ENCODE data around the gene SKAP2. TPM values are rescaled to one million over a fixed set of nuclear protein-coding genes. Genes with fewer than 3 reads are reported as not detected.
"Not testable (repeated sequence)": the region's sequence is repeated elsewhere in the genome, so short reads cannot be mapped to it uniquely, and the experiment has no call there.

Gene SKAP2
- total RNA-seq, 2 experiments from 2014 or later, result 9.1 to 10.2 TPM

- no peak overlapping the region for H3K4me3 Mint-ChIP-seq
- no peak overlapping the region for H3K27ac Mint-ChIP-seq
- DNase-seq, result no peak
- H3K9me3 Mint-ChIP-seq, result peaks cover 3% of the 10 kb centered on the region
- H3K4me1 Mint-ChIP-seq, result no peaks in the 10 kb centered on the region
- peaks cover 6% of the 10 kb centered on the region for H3K36me3 Mint-ChIP-seq
- H3K27me3 Mint-ChIP-seq, result no peaks in the 10 kb centered on the region
Observed at GRCh38 chr7:26841003-26841739, 23.2 kb downstream of the SKAP2 start.

GRCh38 chr7:26836793-26837192 lies 27.6 kb downstream of the SKAP2 start:
- H3K4me1 Mint-ChIP-seq, H3K27me3 Mint-ChIP-seq, H3K4me3 Mint-ChIP-seq, H3K27ac Mint-ChIP-seq, DNase-seq: not testable (repeated sequence)
- Mint-ChIP-seq H3K36me3 (peaks cover 16% of the 10 kb centered on the region), H3K9me3 (peaks cover 12% of the 10 kb centered on the region)

GRCh38 chr7:26815426-26815825 lies 49.0 kb downstream of the SKAP2 start:
- H3K27me3 Mint-ChIP-seq, result peaks cover 3% of the 10 kb centered on the region
- no peak overlapping the region for H3K27ac Mint-ChIP-seq
- H3K4me1 Mint-ChIP-seq, result peaks cover 2% of the 10 kb centered on the region
- DNase-seq, result no peak
- no peaks in the 10 kb centered on the region for H3K9me3 Mint-ChIP-seq
- no peak overlapping the region for H3K4me3 Mint-ChIP-seq
- no peaks in the 10 kb centered on the region for H3K36me3 Mint-ChIP-seq

GRCh38 chr7:26813432-26813831 lies 51.0 kb downstream of the SKAP2 start:
- H3K4me3 Mint-ChIP-seq, result no peak overlapping the region
- H3K27ac Mint-ChIP-seq, result no peak overlapping the region
- peaks cover 2% of the 10 kb centered on the region for H3K4me1 Mint-ChIP-seq
- peaks cover 3% of the 10 kb centered on the region for H3K27me3 Mint-ChIP-seq
- no peaks in the 10 kb centered on the region for H3K9me3 Mint-ChIP-seq
- H3K36me3 Mint-ChIP-seq, result no peaks in the 10 kb centered on the region
- no peak for DNase-seq

GRCh38 chr7:26794541-26794940 lies 69.8 kb downstream of the SKAP2 start:
- H3K4me1 Mint-ChIP-seq, result no peaks in the 10 kb centered on the region
- H3K4me3 Mint-ChIP-seq, result no peak overlapping the region
- no peaks in the 10 kb centered on the region for H3K27me3 Mint-ChIP-seq
- peaks cover 4% of the 10 kb centered on the region for H3K36me3 Mint-ChIP-seq
- H3K9me3 Mint-ChIP-seq, result no peaks in the 10 kb centered on the region
- no peak overlapping the region for H3K27ac Mint-ChIP-seq
- no peak for DNase-seq

GRCh38 chr7:26792576-26792975 lies 71.8 kb downstream of the SKAP2 start:
- H3K4me1 Mint-ChIP-seq, result no peaks in the 10 kb centered on the region

GRCh38 chr7:26792006-26792405 lies 72.4 kb downstream of the SKAP2 start:
- no peaks in the 10 kb centered on the region for H3K9me3 Mint-ChIP-seq
- H3K27me3 Mint-ChIP-seq, result no peaks in the 10 kb centered on the region
- no peak overlapping the region for H3K27ac Mint-ChIP-seq
- no peak overlapping the region for H3K4me3 Mint-ChIP-seq
- no peaks in the 10 kb centered on the region for H3K4me1 Mint-ChIP-seq
- no peak for DNase-seq
- peaks cover 2% of the 10 kb centered on the region for H3K36me3 Mint-ChIP-seq

More at GRCh38 chr7:26792576-26792975, 71.8 kb downstream of the SKAP2 start:
- H3K36me3 Mint-ChIP-seq, result peaks cover 2% of the 10 kb centered on the region
- H3K27ac Mint-ChIP-seq, result no peak overlapping the region
- H3K4me3 Mint-ChIP-seq, result no peak overlapping the region
- DNase-seq, result no peak
- H3K9me3 Mint-ChIP-seq, result no peaks in the 10 kb centered on the region
- no peaks in the 10 kb centered on the region for H3K27me3 Mint-ChIP-seq

GRCh38 chr7:26789481-26790184 lies 74.8 kb downstream of the SKAP2 start:
- Mint-ChIP-seq H3K4me1 (no peaks in the 10 kb centered on the region), H3K4me3 (no peak overlapping the region), H3K9me3 (no peaks in the 10 kb centered on the region), H3K27ac (no peak overlapping the region), H3K36me3 (no peaks in the 10 kb centered on the region), H3K27me3 (no peaks in the 10 kb centered on the region)
- no peak for DNase-seq

GRCh38 chr7:26787701-26788100 lies 76.7 kb downstream of the SKAP2 start:
- no peak for DNase-seq
- H3K27ac Mint-ChIP-seq, result no peak overlapping the region
- no peaks in the 10 kb centered on the region for H3K4me1 Mint-ChIP-seq
- no peaks in the 10 kb centered on the region for H3K9me3 Mint-ChIP-seq
- H3K36me3 Mint-ChIP-seq, result no peaks in the 10 kb centered on the region
- H3K27me3 Mint-ChIP-seq, result no peaks in the 10 kb centered on the region
- H3K4me3 Mint-ChIP-seq, result no peak overlapping the region

- no peak overlapping the region for H3K27ac Mint-ChIP-seq
- H3K4me1 Mint-ChIP-seq, result no peaks in the 10 kb centered on the region
- H3K36me3 Mint-ChIP-seq, result no peaks in the 10 kb centered on the region
- no peak overlapping the region for H3K4me3 Mint-ChIP-seq
- DNase-seq, result no peak
- no peaks in the 10 kb centered on the region for H3K27me3 Mint-ChIP-seq
- no peaks in the 10 kb centered on the region for H3K9me3 Mint-ChIP-seq
Observed at GRCh38 chr7:26784118-26784517, 80.3 kb downstream of the SKAP2 start.

- no peaks in the 10 kb centered on the region for H3K9me3 Mint-ChIP-seq
- no peaks in the 10 kb centered on the region for H3K4me1 Mint-ChIP-seq
- no peaks in the 10 kb centered on the region for H3K36me3 Mint-ChIP-seq
- H3K27me3 Mint-ChIP-seq, result no peaks in the 10 kb centered on the region
- H3K27ac Mint-ChIP-seq, result no peak overlapping the region
- no peak overlapping the region for H3K4me3 Mint-ChIP-seq
- DNase-seq, result no peak
Observed at GRCh38 chr7:26782501-26782900, 81.9 kb downstream of the SKAP2 start.

GRCh38 chr7:26779978-26780595 lies 84.3 kb downstream of the SKAP2 start:
- Mint-ChIP-seq H3K36me3 (no peaks in the 10 kb centered on the region), H3K4me3 (no peak overlapping the region), H3K9me3 (no peaks in the 10 kb centered on the region), H3K4me1 (no peaks in the 10 kb centered on the region), H3K27me3 (no peaks in the 10 kb centered on the region), H3K27ac (no peak overlapping the region)
- DNase-seq, result no peak

GRCh38 chr7:26777385-26777784 lies 87.0 kb downstream of the SKAP2 start:
- Mint-ChIP-seq H3K4me3 (no peak overlapping the region), H3K27ac (no peak overlapping the region), H3K27me3 (no peaks in the 10 kb centered on the region), H3K36me3 (no peaks in the 10 kb centered on the region), H3K4me1 (no peaks in the 10 kb centered on the region), H3K9me3 (peaks cover under 1% of the 10 kb centered on the region)
- no peak for DNase-seq

- Mint-ChIP-seq H3K27me3 (no peaks in the 10 kb centered on the region), H3K9me3 (no peaks in the 10 kb centered on the region), H3K4me1 (no peaks in the 10 kb centered on the region), H3K4me3 (no peak overlapping the region), H3K27ac (no peak overlapping the region), H3K36me3 (no peaks in the 10 kb centered on the region)
- DNase-seq, result no peak
Observed at GRCh38 chr7:26760501-26760900, 103.9 kb downstream of the SKAP2 start.

- Mint-ChIP-seq H3K4me3 (no peak overlapping the region), H3K36me3 (no peaks in the 10 kb centered on the region), H3K4me1 (no peaks in the 10 kb centered on the region), H3K27ac (no peak overlapping the region), H3K9me3 (no peaks in the 10 kb centered on the region), H3K27me3 (no peaks in the 10 kb centered on the region)
- no peak for DNase-seq
Observed at GRCh38 chr7:26759108-26759507, 105.3 kb downstream of the SKAP2 start.
